Measurements from ENCODE around the gene MTMR2. TPM values are rescaled to one million over a fixed set of nuclear protein-coding genes. Genes with fewer than 3 reads are reported as not detected.

The MTMR2 gene
- total and polyA plus RNA-seq, 9 of the 15 experiments (the other 6 are each of a cell fraction or from before 2014, with no cell fraction given): 12.6 to 35.8 (median 25.2) TPM

DNA sequence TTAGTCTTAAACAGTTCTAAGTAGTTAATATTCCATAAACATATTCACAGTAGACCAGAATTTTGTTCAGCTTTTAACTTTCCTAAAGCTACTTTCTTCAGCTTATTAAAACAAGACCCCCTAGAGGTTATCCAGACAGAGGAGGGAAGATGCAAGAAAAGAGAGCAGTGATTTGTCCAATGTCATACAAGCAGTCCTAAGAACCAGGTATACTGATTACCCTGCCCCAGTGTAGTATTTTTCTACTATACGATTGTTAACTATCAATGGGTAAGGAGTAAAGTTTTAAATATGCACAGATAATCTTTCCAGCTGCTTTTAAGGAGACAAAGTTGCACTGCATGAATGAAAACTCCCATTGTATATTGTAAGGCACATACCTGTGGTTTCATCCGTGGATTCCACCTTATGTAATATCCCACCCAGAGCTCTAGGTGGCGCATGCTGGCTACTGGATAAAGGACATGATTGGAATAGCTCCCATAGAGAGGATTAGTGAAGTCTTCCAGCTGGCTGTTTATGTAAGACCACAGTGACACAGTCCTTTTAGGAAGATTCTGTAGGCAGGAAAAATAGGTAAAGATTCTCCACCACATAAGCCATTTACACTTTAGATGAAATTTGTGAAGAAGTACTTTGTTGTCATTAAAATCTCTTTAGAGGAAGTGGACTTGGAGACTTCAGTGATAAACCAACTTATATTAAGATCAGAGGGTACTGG, 88.0 kb downstream of the MTMR2 start (continued):
- TF ChIP-seq, protein P1, sequence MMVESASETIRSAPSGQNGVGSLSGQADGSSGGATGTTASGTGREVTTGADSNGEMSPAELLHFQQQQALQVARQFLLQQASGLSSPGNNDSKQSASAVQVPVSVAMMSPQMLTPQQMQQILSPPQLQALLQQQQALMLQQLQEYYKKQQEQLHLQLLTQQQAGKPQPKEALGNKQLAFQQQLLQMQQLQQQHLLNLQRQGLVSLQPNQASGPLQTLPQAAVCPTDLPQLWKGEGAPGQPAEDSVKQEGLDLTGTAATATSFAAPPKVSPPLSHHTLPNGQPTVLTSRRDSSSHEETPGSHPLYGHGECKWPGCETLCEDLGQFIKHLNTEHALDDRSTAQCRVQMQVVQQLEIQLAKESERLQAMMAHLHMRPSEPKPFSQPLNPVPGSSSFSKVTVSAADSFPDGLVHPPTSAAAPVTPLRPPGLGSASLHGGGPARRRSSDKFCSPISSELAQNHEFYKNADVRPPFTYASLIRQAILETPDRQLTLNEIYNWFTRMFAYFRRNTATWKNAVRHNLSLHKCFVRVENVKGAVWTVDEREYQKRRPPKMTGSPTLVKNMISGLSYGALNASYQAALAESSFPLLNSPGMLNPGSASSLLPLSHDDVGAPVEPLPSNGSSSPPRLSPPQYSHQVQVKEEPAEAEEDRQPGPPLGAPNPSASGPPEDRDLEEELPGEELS (CRISPR knock-in tag; IDR thresholded peaks at IDR 0.05; ENCODE audit: borderline replicate concordance): no peak
- TF ChIP-seq FIP1L1 (IDR thresholded peaks at IDR 0.05; ENCODE audit: low read depth, low read length, poor library complexity, severe bottlenecking) (no peak), LCOR (CRISPR knock-in tag; IDR thresholded peaks at IDR 0.05) (no peak), HNRNPK (IDR thresholded peaks at IDR 0.05; ENCODE audit: low read depth, low read length, poor library complexity, severe bottlenecking) (no peak), JUND (IDR thresholded peaks at IDR 0.05; ENCODE audit: borderline replicate concordance, low read depth, low read length) (0 out of 2 replicates have a peak, but pooled peaks have one; percentile 37), JUND (tag; IDR thresholded peaks at IDR 0.05; ENCODE audit: borderline replicate concordance, low read depth, low read length) (no peak), ZNF217 (CRISPR knock-in tag; IDR thresholded peaks at IDR 0.05) (no peak), HEY1 (CRISPR knock-in tag; IDR thresholded peaks at IDR 0.05; ENCODE audit: borderline replicate concordance) (no peak), MAFF (IDR thresholded peaks at IDR 0.05; ENCODE audit: low read length) (no peak), ETV5 (CRISPR knock-in tag; IDR thresholded peaks at IDR 0.05; ENCODE audit: low read depth) (no peak), ASH1L (IDR thresholded peaks at IDR 0.05; ENCODE audit: borderline replicate concordance, low read depth, partially characterized antibody) (no peak), MCM7 (IDR thresholded peaks at IDR 0.05) (no peak), NCOR1 (IDR thresholded peaks at IDR 0.05) (no peak), SRSF3 (IDR thresholded peaks at IDR 0.05; ENCODE audit: insufficient read depth, low read length) (no peak), ZNF134 (CRISPR knock-in tag; conservative IDR thresholded peaks at IDR 0.05) (no peak), KDM5B (IDR thresholded peaks at IDR 0.05; ENCODE audit: insufficient replicate concordance, low read depth, low read length) (no peak), ZNF384 (IDR thresholded peaks at IDR 0.05; ENCODE audit: low read depth, low read length) (no peak), CBFA2T3 (IDR thresholded peaks at IDR 0.05) (no peak), SNRNP70 (optimal IDR thresholded peaks at IDR 0.05; ENCODE audit: low read depth, low read length) (no peak), ZNF436 (CRISPR knock-in tag; IDR thresholded peaks at IDR 0.05) (no peak), RB1 (IDR thresholded peaks at IDR 0.05; ENCODE audit: low read depth) (no peak), KAT2B (IDR thresholded peaks at IDR 0.05; ENCODE audit: low read depth, low read length) (no peak)
- TF ChIP-seq, protein P2, sequence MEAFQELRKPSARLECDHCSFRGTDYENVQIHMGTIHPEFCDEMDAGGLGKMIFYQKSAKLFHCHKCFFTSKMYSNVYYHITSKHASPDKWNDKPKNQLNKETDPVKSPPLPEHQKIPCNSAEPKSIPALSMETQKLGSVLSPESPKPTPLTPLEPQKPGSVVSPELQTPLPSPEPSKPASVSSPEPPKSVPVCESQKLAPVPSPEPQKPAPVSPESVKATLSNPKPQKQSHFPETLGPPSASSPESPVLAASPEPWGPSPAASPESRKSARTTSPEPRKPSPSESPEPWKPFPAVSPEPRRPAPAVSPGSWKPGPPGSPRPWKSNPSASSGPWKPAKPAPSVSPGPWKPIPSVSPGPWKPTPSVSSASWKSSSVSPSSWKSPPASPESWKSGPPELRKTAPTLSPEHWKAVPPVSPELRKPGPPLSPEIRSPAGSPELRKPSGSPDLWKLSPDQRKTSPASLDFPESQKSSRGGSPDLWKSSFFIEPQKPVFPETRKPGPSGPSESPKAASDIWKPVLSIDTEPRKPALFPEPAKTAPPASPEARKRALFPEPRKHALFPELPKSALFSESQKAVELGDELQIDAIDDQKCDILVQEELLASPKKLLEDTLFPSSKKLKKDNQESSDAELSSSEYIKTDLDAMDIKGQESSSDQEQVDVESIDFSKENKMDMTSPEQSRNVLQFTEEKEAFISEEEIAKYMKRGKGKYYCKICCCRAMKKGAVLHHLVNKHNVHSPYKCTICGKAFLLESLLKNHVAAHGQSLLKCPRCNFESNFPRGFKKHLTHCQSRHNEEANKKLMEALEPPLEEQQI (IDR thresholded peaks at IDR 0.05): 0 out of 2 replicates have a peak, but pooled peaks have one; percentile 37
- TF ChIP-seq, protein P3, sequence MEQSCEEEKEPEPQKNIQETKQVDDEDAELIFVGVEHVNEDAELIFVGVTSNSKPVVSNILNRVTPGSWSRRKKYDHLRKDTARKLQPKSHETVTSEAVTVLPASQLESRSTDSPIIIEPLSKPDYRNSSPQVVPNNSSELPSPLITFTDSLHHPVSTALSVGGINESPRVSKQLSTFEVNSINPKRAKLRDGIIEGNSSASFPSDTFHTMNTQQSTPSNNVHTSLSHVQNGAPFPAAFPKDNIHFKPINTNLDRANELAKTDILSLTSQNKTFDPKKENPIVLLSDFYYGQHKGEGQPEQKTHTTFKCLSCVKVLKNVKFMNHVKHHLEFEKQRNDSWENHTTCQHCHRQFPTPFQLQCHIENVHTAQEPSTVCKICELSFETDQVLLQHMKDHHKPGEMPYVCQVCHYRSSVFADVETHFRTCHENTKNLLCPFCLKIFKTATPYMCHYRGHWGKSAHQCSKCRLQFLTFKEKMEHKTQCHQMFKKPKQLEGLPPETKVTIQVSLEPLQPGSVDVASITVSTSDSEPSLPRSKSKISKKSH (CRISPR knock-in tag; IDR thresholded peaks at IDR 0.05): no peak
